Spleen (tissue), 11 donors: ENCODE measurements around the gene P2RX2. TPM values are rescaled to one million over a fixed set of nuclear protein-coding genes. Genes with fewer than 3 reads are reported as not detected.

Source experiments
- DNase-seq: peaks from one replicate; pipeline ENCODE4 v3.0.0-alpha.2; 2020
- H3K27ac ChIP-seq, 8 donors: fragments of 200-600 bp; sonication (generic) in 7 of 8; 1 replicate in 4 of 8; 2 replicates in 4 of 8; pipeline versions ENCODE4 v1.5.0 to v1.8.0; 2016 to 2021; ENCODE audit warnings: inconsistent platforms in 4 of 8, mild to moderate bottlenecking in 4 of 8, moderate library complexity in 1 of 8
- H3K27me3 ChIP-seq, 7 donors: fragments of 200-600 bp; sonication (generic) in 6 of 7; replicated peaks in 1 of 7; 1 replicate in 4 of 7; 2 replicates in 3 of 7; pipeline versions ENCODE4 v1.5.0 to v1.8.0; 2016 to 2021; ENCODE audit warnings: inconsistent platforms in 3 of 7, mild to moderate bottlenecking in 1 of 7
- H3K36me3 ChIP-seq, 6 donors: fragments of 200-600 bp; sonication (generic) in 5 of 6; 1 replicate in 4 of 6; 2 replicates in 2 of 6; pipeline versions ENCODE4 v1.5.0 to v1.8.0; 2016 to 2021; ENCODE audit warnings: inconsistent platforms in 2 of 6
- H3K4me1 ChIP-seq, 6 donors: fragments of 200-600 bp; sonication (generic) in 5 of 6; 1 replicate in 3 of 6; 2 replicates in 3 of 6; pipeline versions ENCODE4 v1.5.0 to v1.8.0; 2016 to 2021; ENCODE audit warnings: inconsistent platforms in 3 of 6
- H3K4me3 ChIP-seq, 8 donors: fragments of 200-600 bp; sonication (generic) in 7 of 8; 1 replicate in 4 of 8; 2 replicates in 4 of 8; pipeline versions ENCODE4 v1.5.0 to v1.8.0; 2016 to 2021; ENCODE audit warnings: inconsistent platforms in 4 of 8, mild to moderate bottlenecking in 4 of 8, moderate library complexity in 2 of 8
- H3K9me3 ChIP-seq, 8 donors: fragments of 200-600 bp; sonication (generic) in 7 of 8; 1 replicate in 4 of 8; 2 replicates in 4 of 8; pipeline versions ENCODE4 v1.5.0 to v1.8.0; 2016 to 2021; ENCODE audit warnings: inconsistent platforms in 4 of 8
- CTCF ChIP-seq, 11 experiments: fragments of 200-600 bp in 7 of 11; fragments of 450-650 bp in 4 of 11; sonication (generic) in 4 of 11; IDR thresholded peaks in 8 of 11; conservative IDR thresholded peaks in 3 of 11; 1 replicate in 7 of 11; 2 replicates in 4 of 11; pipeline versions ENCODE4 v1.4.0 to v1.8.0; 2016 to 2021; ENCODE audit warnings: antibody characterized with exemption in 11 of 11, inconsistent platforms in 4 of 11, mild to moderate bottlenecking in 1 of 11
- POLR2A ChIP-seq, 3 donors: fragments of 450-650 bp; IDR thresholded peaks; one replicate each; pipeline ENCODE4 v1.5.1; 2017; ENCODE audit warnings: antibody characterized with exemption in 3 of 3, mild to moderate bottlenecking in 1 of 3
- POLR2AphosphoS5 ChIP-seq, 3 donors: sonication (generic); formaldehyde crosslinking; IDR thresholded peaks; one replicate each; pipeline ENCODE4 v1.5.1; 2017; ENCODE audit warnings: antibody characterized with exemption in 3 of 3
- WGBS, 5 donors: extraction: QIAGEN DNeasy Blood & Tissue Kit in 3 of 5; methylation state at CpG; one replicate each; pipeline versions ENCODE4 v1.1.5 to v1.1.7; 2013 to 2018; 5-methylcytosine and 5-hydroxymethylcytosine counted together
- intact Hi-C: fragments of 100-400 bp; cut with DNase I; formaldehyde crosslinking; loops from one replicate; pipeline ENCODE4 v1.15.0; 2023; ENCODE audit warnings: low total_unique reads
- polyA plus RNA-seq, 3 donors: library from polyadenylated mRNA; stranded (reverse); fragments of 200-250 nt; gene quantifications; one replicate each; pipeline ENCODE4 v1.2.1, GENCODE V29; 2013
- total RNA-seq, 7 donors: library from RNA; depleted of rRNA in 3 of 7; stranded (reverse); fragments of >200 nt in 3 of 7; fragmentation: NEBNext Ultra II Directional in 4 of 7; extraction: Animal tissue kit (Norgen Biotek cat#: 25700) in 4 of 7; gene quantifications; one replicate each; pipeline versions ENCODE4 v1.1.0 to v1.2.1, GENCODE V29; 2016 to 2021
- donor health status: healthy with polysubstance abuse.
- donor health status: DM: no; HTN: no; CAD: no; lungs with moderate emphysema.
- donor health status: DM: no; HTN: no; CAD: no.
- donor health status: Bipolar disorder and iron deficiency.
- donor health status: healthy.
- donor health status: DM: no; HTN: no; CAD: no.
- donor health status: DM: yes; HTN: yes; CAD: no.

Gene P2RX2
- total and polyA plus RNA-seq, 10 donors = 0.77 to 4.5 (median 2.5) TPM

- no peak overlapping the region for H3K27ac ChIP-seq
- H3K9me3 ChIP-seq = no peaks in the 10 kb centered on the region
- peak; percentile 60 for DNase-seq
- no peaks in the 10 kb centered on the region for H3K27me3 ChIP-seq
- TF ChIP-seq POLR2AphosphoS5 (IDR thresholded peaks at IDR 0.05) (no peak), POLR2A (IDR thresholded peaks at IDR 0.05) (no peak), CTCF (IDR thresholded peaks at IDR 0.05 in 8 of 11, conservative IDR thresholded peaks at IDR 0.05 in 3 of 11) (no peak)
- no peaks in the 10 kb centered on the region for H3K4me1 ChIP-seq
- peaks cover 2 to 100% (median 79%) of the 10 kb centered on the region in 6 donors for H3K36me3 ChIP-seq
- 93 to 97% (median 95%) methylated on average over 10 to 11 of the region's 11 CpGs for WGBS, 5 donors
- H3K4me3 ChIP-seq = no peak overlapping the region
- intact Hi-C loops = no loop called here
Measured at GRCh38 chr12:132631666-132632065, 13.1 kb downstream of the P2RX2 start.

GRCh38 chr12:132632521-132633228 is 14.1 kb downstream of the P2RX2 start:
- peaks cover 2 to 100% (median 88%) of the 10 kb centered on the region in 6 donors for H3K36me3 ChIP-seq
- WGBS, 5 donors = 75 to 88% (median 83%) methylated on average over 17 of the region's 17 CpGs

GRCh38 chr12:132633398-132633797 is 14.8 kb downstream of the P2RX2 start:
- intact Hi-C loops = no loop called here
- Histone ChIP-seq H3K27ac (peak overlapping the region in 1 of 8 donors; percentile 34), H3K4me3 (no peak overlapping the region), H3K36me3 (peaks cover 2 to 100% (median 93%) of the 10 kb centered on the region in 6 donors), H3K9me3 (no peaks in the 10 kb centered on the region), H3K4me1 (no peaks in the 10 kb centered on the region), H3K27me3 (no peaks in the 10 kb centered on the region)
- TF ChIP-seq CTCF (IDR thresholded peaks at IDR 0.05 in 8 of 11, conservative IDR thresholded peaks at IDR 0.05 in 3 of 11) (no peak), POLR2AphosphoS5 (IDR thresholded peaks at IDR 0.05) (no peak)
- DNase-seq = peak; percentile 6
- 87 to 93% (median 90%) methylated on average over 8 of the region's 8 CpGs for WGBS, 5 donors

More at GRCh38 chr12:132632521-132633228, 14.1 kb downstream of the P2RX2 start:
- Histone ChIP-seq H3K4me1 (no peaks in the 10 kb centered on the region), H3K27me3 (no peaks in the 10 kb centered on the region), H3K27ac (peak overlapping the region in 1 of 8 donors; percentile 34), H3K4me3 (no peak overlapping the region), H3K9me3 (no peaks in the 10 kb centered on the region)
- TF ChIP-seq POLR2A (IDR thresholded peaks at IDR 0.05) (no peak), POLR2AphosphoS5 (IDR thresholded peaks at IDR 0.05) (no peak), CTCF (IDR thresholded peaks at IDR 0.05 in 8 of 11, conservative IDR thresholded peaks at IDR 0.05 in 3 of 11) (no peak)
- intact Hi-C loops = no loop called here
- DNase-seq = peak; percentile 5

DNA sequence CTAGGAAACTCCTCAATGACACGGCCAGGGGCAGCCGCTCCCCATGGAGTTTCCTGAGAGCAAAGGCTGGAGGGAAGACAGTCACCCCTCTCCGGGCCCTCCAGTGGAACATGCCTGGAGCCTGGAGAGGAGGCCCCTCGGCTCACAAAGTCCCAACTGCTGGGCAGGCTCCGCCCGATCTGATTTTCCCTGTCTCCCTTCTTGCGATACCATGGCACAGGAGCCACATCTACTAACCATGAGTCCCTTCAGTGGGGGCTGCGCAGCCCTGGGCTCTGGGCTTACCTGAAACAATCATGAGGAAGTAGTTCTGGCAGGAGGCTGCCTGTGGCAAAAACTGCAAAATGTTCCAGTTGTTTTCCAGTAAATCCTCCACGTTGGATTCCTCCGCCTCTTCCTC is 15.3 kb downstream of the P2RX2 start:
- no peaks in the 10 kb centered on the region for H3K9me3 ChIP-seq
- no peak overlapping the region for H3K4me3 ChIP-seq
- peaks cover 0 to 4% (median 0%) of the 10 kb centered on the region in 6 donors for H3K4me1 ChIP-seq
- peak overlapping the region in 1 of 8 donors; percentile 34 for H3K27ac ChIP-seq
- peaks cover 2 to 100% (median 93%) of the 10 kb centered on the region in 6 donors for H3K36me3 ChIP-seq
- H3K27me3 ChIP-seq = no peaks in the 10 kb centered on the region
- peak; percentile 58 for DNase-seq
- intact Hi-C loops = no loop called here
- no peak for TF ChIP-seq POLR2AphosphoS5 (IDR thresholded peaks at IDR 0.05)
- no peak for TF ChIP-seq POLR2A (IDR thresholded peaks at IDR 0.05)
- no peak for TF ChIP-seq CTCF (IDR thresholded peaks at IDR 0.05 in 8 of 11, conservative IDR thresholded peaks at IDR 0.05 in 3 of 11)
- 88 to 91% (median 91%) methylated on average over 10 of the region's 10 CpGs for WGBS, 5 donors
